SH-SY5Y (cell line): ENCODE measurements around the gene FBLN5.

Experiments
- GATA2 ChIP-seq: IDR thresholded peaks from 2 replicates; pipeline ENCODE4 v1.6.1; 2011; ENCODE audit warnings: mild to moderate bottlenecking, low read depth, low read length
- GATA3 ChIP-seq: IDR thresholded peaks from 2 replicates; pipeline ENCODE4 v1.6.1; 2011; ENCODE audit warnings: low read depth, mild to moderate bottlenecking, low read length, moderate library complexity

The FBLN5 gene

DNA sequence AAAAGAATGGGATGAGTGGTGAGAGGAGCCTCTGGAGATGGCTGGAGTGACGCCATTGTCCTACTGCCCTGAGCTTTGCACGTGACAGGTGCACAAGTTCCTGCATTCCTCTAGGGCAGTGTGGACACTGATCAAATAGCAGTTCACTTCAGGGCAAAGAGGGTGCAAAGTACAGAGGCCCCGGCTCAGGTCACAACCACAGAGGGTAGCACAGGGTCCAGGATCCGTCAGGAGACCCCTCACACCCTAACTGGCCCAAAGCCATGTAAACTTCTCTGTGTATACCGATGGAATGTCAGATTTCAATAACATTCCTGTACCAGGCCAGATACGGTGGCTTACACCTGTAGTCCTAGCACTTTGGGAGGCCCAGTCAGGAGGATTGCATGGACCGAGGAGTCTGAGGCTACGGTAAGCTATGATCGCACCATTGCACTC, 10.4 kb upstream of the FBLN5 start:
- TF ChIP-seq GATA3 (no peak), GATA2 (no peak)

DNA sequence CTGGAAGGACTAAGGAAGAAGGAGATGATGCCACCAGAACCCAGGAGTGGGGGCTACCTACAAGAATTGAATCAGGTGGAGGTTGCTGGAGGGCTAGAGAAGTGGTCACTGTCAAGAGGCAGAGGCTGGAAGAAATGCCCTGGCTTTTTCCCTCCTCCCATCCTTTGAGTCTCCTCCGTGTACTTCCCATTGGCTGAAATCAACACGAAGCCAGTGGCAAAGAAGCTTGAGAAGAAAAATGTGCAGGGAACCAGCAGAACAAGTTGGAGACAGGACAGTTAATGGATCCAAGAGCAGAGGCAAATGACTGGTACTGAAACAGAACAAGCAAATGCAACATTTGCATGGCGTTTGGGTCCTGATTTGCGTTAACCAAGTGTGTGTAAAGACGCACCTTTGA, 9.1 kb upstream of the FBLN5 start:
- TF ChIP-seq GATA3 = no peak
- no peak for TF ChIP-seq GATA2

DNA sequence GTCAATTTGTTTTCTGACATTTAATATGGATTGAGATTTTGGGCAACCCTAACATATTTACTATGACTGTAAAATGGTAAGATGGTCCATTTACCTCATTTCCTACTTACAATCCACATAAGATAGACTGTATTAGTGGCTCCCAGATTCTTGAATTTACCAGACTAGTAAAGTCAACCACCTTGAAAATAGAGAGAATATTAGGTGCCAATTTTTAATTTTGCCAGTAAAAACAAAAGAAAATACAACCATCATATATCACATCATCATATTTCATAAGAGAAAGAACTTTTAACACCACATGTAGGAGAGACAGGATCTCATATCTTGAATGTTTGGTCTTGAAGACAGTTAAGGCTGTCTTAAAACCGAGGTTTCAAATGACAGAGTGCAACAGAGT, 7.7 kb upstream of the FBLN5 start:
- no peak for TF ChIP-seq GATA3
- TF ChIP-seq GATA2 = no peak

DNA sequence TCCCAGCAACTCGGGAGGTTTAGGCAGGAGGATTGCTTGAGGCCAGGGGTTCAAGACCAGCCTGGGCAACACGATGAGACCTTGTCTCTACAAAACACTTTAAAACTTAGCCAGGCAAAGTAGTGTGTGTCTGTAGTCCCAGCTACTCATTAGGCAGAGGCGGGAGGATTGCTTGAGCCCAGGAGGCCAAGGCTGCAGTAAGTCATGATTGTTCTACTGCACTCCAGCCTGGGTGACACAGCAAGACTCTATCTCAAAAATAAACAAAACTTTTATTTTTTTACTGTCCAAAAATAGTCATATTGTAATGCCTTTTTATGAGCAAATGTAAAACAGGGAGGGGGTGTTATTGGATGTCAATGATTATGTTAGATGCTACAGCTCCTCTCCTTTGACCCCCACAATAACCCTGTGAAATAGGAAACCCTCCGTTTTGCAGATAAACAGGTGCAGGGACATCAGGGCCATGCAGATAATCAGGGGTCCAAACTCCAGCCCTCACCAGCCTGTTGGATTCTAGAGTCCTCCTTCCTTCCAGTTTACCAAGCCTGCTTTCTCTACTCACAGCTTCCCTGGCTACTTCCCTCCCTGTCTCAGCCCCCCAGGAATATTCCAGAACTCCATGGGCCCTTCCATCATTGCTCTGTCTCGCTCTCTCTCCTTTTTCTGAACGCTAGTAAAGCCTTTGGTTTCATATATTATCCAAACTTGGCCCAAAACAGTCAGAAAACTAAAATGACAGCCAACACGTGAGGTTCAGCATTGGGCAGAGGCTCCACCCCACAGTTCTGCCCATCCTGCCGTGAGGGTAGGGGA, 5.9 kb upstream of the FBLN5 start:
- TF ChIP-seq GATA3 (no peak), GATA2 (no peak)

DNA sequence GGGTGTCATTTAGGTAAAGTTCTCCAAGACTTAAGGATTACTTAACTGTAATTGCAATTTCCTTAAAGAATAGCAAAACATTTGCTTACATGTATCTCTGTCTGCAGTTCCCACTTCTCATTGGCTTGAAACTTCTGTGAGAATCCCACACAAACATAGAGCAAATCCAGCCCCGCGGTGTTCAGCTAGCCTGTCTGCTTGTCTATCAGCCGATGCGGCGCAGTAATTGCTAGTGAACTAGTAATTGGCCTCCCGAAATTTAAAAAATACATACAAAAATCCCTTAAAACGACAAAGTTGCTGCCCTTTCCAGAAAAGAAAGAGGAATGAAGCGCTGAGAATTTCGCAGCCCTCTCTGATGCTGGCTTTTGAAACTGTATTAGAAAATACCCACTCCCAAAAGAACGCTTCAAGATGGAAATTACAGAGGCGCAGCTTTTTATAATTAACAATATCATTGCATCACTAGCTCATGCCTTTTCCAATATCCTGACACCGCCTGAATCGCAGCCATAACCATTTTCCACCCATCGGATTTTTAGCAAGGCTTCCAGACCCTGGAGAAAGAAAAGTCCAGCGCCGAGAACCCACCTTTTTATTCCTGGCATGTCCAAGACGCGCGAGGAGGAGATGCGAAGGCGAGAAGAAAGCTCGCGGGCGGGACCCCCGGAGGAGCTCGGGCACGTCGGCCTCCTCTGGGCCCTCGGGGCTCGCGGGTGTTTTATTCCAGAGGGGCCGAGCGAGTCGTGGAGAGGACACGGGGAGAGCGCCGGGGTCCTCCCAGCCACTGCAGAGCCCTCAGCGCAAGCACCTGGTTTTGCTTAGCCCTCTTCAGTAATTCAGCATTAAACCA, 646 bp downstream of the FBLN5 start:
- no peak for TF ChIP-seq GATA2
- no peak for TF ChIP-seq GATA3

DNA sequence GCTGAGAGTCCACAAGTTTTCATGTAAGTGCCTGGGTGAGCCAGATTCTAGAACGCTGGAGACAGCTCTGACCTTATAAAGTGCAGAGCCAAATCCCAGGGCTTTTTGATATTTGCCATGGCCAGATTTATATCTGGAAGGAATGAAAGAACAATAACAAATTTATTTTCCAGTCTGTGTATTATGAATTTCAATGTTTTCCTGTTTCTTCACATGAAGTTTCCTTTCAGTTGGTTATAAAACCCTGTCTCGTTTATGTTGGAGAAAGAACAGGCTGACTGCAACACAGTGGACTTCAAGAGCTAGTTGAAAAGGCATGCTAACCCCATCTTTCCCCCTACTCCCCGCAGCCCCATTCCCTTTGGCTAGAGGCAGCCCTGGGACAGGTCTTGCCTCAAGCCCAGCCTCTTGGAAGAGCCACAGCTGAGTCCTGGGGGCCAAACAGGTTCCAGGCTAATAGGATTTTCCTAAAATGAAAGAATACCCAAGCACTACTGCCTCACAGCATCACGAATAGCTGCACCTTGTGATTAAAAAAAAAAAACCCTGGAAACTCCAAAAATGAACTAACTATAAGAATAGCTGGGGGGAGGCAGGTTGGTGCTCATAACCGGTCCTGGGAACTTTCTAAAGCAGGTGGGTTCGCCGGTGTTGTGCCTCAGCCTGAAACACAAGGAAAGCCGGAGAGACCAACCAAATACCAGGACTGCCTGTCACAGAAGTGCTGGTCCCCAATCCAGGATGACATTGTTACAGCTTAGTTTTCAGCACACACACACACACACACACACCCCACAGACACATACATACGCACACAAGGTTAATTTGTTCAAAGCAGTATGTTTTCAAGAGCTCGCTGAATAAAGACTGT, 1.5 kb downstream of the FBLN5 start:
- TF ChIP-seq GATA2 (no peak), GATA3 (no peak)

DNA sequence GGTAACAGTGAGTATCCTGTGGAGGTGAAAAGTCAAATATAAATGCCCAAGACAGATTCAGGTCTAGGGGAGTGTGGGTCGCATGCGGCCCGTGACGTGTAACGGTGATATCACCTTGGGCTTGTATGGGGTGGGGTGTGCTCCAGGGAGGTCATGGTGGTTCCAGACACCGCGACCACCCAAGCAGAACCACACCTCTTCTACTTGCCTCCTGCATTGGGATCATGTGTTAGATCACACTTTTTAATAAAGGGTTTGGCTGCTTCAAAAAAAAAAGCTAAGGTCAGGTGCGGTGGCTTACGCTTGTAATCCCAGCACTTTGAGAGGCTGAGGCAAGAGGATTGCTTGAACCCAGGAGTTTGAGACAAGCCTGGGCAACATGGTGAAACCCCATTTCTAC, 4.5 kb downstream of the FBLN5 start:
- TF ChIP-seq GATA2 = no peak
- no peak for TF ChIP-seq GATA3

DNA sequence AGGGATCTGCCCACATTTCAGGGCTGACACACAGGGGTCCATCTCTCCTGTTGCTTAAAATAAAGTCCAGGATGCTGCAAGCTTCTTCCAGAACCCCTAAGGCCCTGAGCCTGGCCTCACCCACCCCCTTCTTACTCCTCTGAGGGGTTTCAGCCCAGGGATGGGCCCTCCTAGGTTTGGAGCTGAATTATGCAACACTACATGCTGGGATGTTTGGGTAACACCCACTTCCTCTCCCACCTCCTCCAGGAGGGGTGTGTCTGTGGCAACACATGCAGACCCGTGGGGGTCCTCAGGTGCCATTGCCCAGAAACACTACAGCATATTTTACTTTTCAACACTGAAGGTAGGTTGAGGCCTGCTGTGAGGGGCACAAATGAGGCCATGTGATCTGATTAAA, 5.4 kb downstream of the FBLN5 start:
- TF ChIP-seq GATA3 = no peak

DNA sequence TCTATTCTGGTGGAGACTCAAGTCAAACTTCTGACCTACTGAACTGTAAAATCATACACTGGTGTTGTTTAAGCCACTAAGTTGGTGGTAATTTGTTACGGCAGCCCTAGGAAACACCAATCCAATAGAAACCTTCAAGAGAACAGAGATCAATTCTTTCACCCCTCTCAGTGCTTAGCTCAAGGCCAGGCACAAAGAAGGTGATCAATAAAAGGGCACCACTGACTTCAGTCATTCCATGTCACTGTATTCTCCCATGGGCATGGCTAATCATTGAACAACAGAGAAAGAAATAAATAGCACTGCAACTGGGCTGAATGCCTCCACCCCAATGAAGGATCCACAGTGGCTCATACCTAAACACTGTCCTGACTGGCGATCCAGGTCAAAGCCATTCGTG, 7.3 kb downstream of the FBLN5 start:
- TF ChIP-seq GATA3 = no peak
- TF ChIP-seq GATA2 = no peak

DNA sequence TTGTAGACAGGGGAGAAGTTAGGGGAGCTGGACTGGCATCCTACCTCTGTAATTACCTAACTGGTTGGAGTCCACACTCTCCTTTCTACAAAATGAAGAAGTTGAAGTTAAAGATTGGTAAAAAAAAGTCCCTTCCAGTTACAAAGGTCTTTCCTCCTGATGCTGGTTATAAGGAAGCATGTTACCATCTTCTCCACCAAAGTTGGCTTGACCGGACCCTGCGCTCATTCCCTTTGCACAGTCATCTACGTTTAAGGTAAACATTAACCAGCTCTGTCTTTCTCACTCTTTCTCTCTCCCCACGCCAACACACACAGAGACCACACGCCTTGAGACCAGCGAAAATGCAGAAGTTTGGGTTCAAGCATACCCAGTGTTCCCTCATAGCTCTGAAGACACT, 11.9 kb downstream of the FBLN5 start:
- no peak for TF ChIP-seq GATA3
- TF ChIP-seq GATA2 = no peak

DNA sequence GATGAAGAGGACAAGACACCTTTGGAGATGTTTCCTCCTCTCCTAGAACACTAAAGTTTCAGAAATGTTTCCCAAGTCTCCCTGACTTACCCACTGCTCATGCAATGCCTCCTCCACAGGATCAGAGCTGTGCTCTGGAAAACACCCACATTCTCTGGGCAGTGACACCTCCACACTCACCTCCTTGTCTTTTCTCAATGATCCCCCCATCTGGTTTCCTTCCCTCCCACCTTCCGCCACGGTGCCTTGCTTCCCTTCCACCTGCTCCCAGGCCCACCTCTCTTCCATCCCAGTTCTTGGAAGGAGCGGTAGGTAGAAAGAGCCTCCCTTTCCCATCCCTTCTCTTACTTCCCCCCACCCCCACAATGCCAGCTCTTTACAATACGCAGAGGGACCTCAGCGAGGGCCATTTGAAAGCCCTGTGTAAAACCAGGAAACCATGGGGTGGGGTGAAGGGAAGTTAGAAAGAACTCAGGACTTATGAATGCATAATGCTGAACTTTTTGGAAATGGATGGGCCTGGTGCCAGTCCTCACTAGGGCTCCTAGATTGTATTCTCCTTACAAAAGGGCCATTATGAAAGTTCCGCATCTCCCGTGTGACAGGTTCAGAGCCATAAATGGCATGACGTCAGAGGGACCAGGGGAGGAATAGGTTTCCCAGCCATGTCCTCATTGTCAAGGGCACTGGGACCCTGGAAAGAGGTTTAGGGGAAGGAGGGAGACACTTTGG, 12.8 kb downstream of the FBLN5 start:
- no peak for TF ChIP-seq GATA3
- no peak for TF ChIP-seq GATA2

DNA sequence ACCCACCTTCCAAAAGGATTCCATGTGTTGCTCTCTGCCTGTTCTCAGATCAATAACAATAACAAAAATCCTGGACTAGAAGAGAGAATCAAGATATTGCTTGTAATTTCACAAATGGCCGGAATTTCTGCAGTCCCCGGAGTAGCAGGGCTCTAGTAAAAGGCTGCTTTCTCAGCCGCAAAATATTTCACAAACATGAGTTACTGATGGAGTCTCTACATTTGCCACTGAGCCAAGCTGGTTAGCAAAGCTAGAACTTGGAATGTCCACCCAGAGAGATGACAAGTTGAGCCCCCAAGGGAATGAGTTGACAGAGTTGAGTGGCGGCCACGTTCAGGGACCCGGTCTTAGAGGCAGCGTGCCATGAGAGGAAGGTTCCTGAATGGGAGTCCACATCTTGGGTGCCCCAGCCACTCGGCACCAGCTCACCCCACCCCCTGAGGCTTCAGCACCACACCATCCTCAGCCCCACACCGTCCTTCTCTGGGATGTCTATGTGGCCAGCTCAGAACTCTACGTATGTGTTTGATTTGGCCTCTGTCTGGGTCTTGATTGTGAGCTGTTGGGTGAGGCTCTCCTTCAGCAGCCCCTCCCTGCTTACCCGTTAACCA, 15.9 kb downstream of the FBLN5 start:
- TF ChIP-seq GATA3 (no peak), GATA2 (no peak)

DNA sequence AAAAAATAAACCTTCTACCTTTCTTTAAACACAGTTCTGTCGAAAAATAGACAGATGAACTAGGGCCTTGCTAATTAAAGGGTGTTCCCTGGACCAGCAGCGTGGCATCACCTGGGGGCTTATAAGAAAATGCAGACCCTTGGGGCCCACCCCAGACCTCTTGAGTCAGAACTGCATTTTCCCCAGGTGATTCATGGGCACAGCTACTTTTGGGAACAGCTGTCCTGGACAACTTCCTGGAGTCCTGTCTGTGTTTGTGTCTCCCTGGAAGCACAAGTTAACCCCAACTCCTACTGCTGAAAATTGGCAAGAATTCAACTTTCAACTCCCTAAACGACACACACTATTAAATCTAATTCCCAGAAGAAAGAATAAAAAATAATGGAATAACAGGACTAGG, 17.8 kb downstream of the FBLN5 start:
- TF ChIP-seq GATA2 = no peak
- TF ChIP-seq GATA3 = no peak

DNA sequence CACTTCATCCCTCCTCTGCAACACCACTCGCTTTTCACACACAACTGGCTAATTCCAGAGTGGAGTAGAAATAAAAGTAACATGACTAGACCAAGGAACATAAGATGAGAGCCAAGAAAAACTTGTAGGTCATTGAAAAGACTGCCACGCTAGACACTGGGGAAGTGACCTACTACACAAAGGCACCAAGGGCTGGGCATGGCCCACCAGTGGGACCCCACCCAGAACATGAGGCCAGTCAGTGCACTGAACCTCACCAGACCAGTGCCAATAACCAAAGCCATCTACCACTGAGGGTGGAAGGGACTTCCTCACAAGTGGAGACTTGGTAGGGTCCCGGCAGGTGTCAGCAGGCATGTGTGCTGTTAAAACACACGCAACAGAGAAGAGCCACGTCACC, 19.7 kb downstream of the FBLN5 start:
- no peak for TF ChIP-seq GATA3
- no peak for TF ChIP-seq GATA2

DNA sequence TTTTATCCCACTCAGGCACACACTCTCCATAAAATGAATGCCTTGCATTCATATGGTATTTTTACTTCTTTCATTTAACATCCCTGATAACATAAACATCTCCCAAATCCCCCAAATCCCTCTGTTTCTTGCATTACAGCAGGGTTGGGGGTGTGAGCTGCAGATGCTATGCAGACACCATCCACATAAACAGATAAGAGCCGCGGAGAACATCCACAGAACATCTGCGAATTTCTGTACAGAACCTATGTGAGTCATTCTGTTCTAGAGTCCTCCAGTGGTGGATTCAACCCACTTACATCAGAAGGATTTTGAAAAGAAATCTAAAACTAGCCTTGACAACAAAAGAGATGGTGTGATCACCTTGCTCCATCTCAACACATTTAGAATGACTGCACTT, 20.3 kb downstream of the FBLN5 start:
- TF ChIP-seq GATA2 (no peak), GATA3 (no peak)
